Fibroblast of pulmonary artery (primary cell): ENCODE results near the gene SSTR1.

ENCODE experiments used
- DNase-seq: peaks from one replicate; pipeline ENCODE4 v3.0.0-alpha.2; 2010; ENCODE audit warnings: low read depth
- H3K4me3 ChIP-seq: replicated peaks from 2 replicates; pipeline ENCODE4 v1.5.1; 2011; ENCODE audit warnings: low read depth, mild to moderate bottlenecking, control low read depth, low read length, moderate library complexity
- CTCF ChIP-seq: IDR thresholded peaks from 2 replicates; pipeline ENCODE4 v1.5.1; 2011; ENCODE audit warnings: mild to moderate bottlenecking, control low read depth, low read length, inconsistent platforms; ENCODE audit errors: missing control alignments

The SSTR1 gene

GRCh38 chr14:38238332-38238731 lies 30.6 kb downstream of the SSTR1 start:
- no peak for TF ChIP-seq CTCF
- no peak overlapping the region for H3K4me3 ChIP-seq
- DNase-seq: peak; percentile 35

- H3K4me3 ChIP-seq: no peak overlapping the region
- no peak for TF ChIP-seq CTCF
- no peak for DNase-seq
Measured at GRCh38 chr14:38238878-38239277, 31.2 kb downstream of the SSTR1 start.

- no peak for DNase-seq
- H3K4me3 ChIP-seq: no peak overlapping the region
- no peak for TF ChIP-seq CTCF
Measured at GRCh38 chr14:38243696-38244240, 36.1 kb downstream of the SSTR1 start.

- H3K4me3 ChIP-seq: no peak overlapping the region
- no peak for DNase-seq
- TF ChIP-seq CTCF: peak; percentile 39
Measured at GRCh38 chr14:38248321-38249028, 40.8 kb downstream of the SSTR1 start.

GRCh38 chr14:38250331-38250730 lies 42.6 kb downstream of the SSTR1 start:
- no peak for TF ChIP-seq CTCF
- H3K4me3 ChIP-seq: no peak overlapping the region
- no peak for DNase-seq

- no peak overlapping the region for H3K4me3 ChIP-seq
- no peak for TF ChIP-seq CTCF
- no peak for DNase-seq
Measured at GRCh38 chr14:38252066-38252710, 44.5 kb downstream of the SSTR1 start.
